NCI-H1092 (cell line): Measurements from ENCODE around the gene HHAT.

Experiments used
- DNase-seq: peaks from one replicate; lab custom pipeline; 2025; lab: John Stamatoyannopoulos, UW

Gene HHAT

DNA sequence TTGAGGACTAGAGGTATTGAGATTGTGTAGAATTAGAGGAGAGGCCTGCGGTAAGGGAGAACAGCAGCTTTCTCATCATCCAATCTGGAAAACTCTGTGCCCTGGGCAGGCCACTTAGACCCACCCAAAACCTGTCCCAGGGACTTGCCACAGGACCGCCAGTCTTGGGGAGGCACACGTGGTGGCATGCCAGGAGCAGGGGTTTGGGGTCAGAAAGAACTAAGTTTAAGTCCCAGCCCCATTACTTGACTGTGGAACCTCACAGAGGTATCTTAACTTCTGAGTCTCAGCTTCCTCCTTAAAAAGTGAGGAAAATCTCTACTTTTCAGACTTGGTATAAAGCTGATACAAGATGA, 356.6 kb downstream of the HHAT start:
- no peak for DNase-seq

DNA sequence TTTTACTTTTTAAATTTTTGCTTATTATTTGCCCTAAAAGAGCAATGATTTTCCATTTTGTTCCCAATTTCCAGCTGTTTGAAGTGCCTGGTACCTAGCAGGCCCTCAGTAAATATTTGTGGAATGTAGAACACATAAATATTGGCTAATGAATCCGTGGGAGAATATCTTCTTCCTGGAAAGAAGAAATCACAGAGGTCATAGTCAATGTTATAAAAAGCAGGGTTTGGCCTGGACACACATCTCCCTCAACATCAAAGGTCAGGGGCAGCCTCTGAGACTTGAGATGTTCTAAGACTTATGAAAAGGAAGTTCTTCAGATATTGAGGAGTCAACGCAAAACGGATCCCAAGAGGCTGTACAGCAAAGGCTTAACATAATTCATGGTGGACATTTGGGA, 358.1 kb downstream of the HHAT start:
- DNase-seq: no peak

DNA sequence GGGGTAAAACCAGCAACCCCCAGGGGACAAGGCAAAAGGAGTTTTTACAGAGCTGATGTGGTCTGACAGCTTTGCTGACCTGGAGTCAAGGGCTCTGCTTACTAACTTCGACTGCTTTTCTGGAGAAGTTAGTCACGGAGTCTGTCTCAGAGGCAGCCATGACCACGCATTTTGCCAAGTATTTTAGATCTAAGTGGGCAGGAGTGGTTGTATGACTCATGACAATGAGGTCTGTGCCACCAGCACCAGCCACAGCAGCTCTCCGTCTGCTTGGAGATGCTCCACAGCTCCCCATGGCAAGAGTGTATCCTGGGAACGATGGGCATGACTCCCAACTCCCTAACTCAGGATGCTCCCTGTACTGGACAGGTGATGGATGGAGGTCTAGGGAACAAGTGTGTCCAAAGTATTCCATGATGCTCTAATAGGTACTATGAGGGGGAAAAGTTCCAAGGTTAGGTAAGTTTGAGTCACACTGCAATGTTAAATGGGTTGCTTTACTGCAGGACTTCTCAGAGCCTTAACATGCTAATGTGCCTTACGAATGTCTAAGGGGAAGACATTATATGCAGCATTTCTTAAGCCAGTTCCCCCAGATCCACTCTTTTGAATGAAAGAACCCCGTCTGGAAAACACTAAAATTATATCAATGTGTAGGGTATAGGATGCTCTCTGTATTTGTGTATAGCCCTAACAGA, 359.0 kb downstream of the HHAT start:
- DNase-seq: no peak

GRCh38 chr1:210688512-210689234, 360.0 kb downstream of the HHAT start:
- no peak for DNase-seq

DNA sequence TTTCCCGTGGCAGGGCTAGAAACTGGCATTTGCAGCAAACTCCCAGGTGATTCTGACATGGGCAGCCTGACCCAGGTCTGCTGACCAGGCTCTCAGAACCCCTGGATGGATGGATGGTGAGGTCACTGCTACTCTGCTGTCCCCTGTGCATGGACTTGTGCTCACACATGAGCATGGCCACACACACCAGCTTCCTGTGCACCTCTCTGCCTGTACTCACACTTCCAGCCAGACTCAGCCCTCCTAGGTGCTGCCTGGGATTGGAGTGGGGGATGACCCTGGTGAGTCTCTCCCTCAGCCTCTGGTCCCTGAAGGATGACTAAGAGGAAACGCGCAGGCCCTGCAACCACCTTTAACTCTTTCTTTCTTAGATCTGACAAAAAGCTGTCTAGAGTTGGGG, 361.1 kb downstream of the HHAT start:
- DNase-seq: no peak

- no peak for DNase-seq
Measured at GRCh38 chr1:210690236-210690635, 361.5 kb downstream of the HHAT start.

GRCh38 chr1:210691039-210691610, 362.4 kb downstream of the HHAT start:
- DNase-seq: peak; percentile 62

GRCh38 chr1:210692796-210693195, 364.1 kb downstream of the HHAT start:
- no peak for DNase-seq

DNA sequence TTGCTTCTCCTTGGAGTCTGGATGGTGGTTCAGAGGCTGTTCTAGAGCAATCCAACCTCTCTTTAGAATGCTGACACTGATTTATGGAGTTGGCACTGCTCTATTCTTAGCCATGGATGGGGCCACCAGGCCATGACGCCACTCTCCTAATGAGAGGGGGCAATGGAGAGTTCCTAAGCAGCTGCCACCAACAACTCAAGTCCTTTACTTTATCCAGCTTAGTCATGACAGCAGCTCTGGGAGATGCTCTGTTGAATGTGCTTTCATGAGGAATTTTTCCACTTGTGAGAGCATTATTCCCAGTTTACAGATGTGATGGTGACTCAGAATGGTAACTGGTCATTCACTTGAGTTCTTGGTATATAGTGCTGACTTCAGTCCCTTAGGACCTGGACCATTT, 366.3 kb downstream of the HHAT start:
- DNase-seq: no peak

- no peak for DNase-seq
Measured at GRCh38 chr1:210696709-210697108, 368.0 kb downstream of the HHAT start.

GRCh38 chr1:210697185-210697584, 368.5 kb downstream of the HHAT start:
- DNase-seq: no peak

- no peak for DNase-seq
Measured at GRCh38 chr1:210698661-210699060, 370.0 kb downstream of the HHAT start.

GRCh38 chr1:210700083-210700482, 371.4 kb downstream of the HHAT start:
- DNase-seq: no peak

DNA sequence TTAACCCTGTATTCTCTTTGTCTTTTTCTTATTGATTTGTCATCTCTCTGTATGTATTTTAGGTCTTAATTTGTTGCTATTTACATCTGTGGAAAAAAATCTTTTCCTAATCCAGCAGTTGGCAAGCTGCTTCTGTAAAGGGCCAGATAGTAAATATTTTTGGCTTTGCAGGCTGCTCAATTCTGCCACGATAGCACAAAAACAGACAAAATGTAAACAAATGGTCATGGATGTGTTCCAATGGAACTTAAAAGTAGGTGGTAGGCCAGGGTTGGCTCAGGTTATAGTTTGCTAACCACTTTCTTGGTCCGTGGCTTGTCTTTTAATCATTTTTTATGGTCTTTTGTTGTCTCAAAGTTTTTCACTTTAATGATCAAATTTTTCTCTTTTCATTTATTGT, 371.8 kb downstream of the HHAT start:
- no peak for DNase-seq

DNA sequence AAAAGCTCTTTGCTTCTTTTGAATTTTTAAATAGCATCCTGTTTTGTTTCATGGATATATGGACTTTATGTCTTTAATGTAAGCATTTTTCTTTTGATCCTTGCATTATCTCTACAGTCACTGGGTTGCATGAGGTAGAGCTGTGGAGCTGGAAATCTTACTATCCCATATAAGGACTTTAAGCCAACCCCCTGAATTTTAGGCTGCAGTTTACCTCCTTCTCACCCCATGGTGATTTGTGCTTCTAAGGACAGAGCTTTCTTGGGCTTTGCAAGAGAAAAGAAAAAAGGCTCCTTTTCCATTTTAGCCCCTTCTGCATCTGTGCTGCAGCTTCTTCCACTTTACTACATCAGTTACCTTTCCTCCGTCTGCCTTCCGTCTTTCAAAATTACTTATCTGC, 373.8 kb downstream of the HHAT start:
- no peak for DNase-seq

GRCh38 chr1:210703593-210703992, 374.9 kb downstream of the HHAT start:
- no peak for DNase-seq

DNA sequence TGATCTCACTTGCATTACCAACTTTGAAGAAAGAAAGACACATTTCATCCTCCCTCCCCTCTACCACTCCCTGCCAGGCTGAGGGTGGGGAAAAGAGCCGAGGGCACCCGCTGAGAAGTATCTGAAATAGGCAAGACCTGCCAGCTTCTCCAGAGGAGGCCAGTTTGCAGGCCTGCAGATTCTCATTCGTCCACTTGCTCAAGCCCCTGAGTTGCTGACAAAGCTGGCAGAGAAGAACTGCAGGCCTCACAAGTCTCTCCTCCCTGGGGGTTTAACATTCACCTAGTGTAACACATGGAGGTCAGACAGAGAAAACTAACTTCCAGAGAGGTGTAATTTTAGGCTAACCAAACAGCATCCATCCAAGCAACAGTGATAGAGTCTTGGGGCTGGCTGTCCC, 376.4 kb downstream of the HHAT start:
- no peak for DNase-seq

DNA sequence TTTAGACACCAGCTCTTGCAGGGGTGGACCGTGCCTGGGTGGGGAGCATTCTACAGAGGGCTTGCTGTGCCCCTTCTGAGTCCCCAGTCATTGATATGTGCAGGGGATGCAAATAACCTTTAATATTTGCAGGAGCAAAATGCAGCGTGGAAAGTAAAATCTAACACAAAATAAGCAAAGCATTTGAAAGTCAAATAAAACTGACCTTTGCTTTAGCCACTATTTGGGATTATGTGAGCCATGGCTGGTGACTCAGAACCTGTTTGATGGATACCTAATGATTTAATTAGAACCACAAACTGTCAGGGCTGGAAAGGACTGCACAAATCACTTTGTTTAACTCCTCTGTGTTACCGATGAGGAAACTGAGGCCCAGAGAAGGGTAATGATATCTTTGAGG, 377.5 kb downstream of the HHAT start:
- no peak for DNase-seq

DNA sequence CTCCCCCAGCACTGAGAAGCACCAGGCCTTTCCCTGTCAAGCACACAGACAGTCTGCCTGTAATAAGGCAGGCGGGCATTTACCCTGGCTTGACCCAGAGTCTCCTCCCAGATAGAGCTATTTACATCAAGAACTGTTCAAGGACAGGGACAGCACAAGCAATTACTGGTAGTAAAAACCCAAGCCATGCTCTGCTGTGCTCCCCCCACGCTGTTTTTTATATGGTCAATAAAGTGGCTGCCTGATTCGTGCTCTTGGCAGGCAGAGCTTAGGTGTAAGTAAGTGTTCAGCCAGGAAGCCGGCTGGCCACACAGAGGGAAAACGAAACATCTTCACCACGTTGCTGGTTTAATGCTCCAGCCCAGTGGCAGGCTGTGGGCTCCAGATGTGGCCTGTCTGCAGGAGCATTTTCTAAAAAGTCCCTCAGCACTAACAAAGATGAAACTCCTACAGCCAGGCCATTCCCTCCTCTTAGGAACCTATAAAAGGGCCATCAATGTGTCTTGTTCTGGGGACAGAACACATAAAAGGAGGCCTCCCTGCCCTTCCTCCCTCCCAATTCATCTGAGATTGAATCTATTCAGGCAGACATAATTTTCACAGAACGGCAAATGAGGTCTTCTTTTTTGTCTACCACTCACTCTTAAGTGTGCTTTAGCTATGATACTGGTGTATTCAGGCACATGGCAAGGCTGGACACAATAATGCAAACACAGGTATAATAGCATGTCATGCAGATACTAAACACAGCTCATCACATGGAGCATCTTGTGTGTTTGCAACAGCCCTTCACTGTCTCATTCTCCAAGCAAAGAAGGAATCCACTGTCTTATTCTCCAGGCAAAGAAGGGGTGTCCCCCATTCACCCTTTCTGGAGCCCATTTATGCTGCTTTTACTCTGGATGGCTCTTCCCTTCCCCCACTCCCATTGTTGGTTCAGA, 378.9 kb downstream of the HHAT start:
- no peak for DNase-seq

DNA sequence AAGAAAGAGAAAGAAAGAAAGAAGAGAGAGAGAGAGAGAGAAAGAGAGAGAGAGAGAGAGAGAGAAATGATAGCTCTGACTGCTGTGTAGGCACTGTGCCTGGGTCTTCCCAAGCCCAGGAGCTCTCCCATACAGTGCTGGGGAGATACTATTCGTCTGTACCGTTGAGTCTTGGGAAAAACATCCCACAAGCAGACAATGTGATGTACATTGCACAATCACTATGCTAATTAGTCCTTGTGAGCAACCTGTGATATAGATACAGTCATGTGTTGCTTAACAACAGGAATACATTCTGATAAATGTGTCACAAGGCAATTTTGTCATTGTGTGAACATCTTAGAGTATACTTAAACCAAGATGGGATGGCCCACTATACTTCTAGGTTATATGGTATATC, 381.0 kb downstream of the HHAT start:
- DNase-seq: no peak

DNA sequence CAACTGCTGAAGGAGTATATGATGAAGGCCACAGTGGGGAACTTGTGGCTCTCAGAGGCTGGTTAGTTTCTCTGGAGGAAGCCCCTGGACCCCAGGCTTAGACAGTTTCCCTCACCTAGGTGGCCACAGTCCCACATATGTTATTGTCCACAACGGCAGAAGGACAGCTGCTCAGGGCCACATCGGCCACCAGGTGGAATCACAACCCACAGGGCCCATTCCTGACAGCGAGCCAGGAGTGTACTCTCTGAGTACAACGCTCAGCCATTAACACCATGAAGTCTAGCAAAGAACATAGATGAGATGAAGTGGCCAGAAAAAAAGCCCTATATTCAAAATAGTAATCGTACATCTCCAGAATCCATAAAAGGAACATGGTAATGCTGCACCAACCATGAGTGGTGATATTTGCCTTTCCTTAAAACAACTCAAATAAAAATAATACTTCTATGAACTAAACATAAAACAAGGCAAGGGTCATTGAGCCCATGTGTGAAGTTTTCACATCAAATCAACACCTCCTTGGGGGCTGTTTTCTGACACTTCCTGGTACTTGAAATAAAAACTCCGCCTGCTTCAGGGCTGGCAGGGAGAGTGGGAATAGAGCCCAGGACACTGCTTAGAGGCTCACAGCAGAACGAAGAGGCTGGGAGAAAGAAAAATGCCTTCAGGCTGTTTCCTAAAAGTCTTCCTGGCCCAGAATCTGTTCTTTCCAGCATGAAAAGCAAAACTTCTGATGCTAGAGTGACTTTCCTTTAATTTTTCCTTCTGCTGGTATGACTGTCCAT, 383.3 kb downstream of the HHAT start:
- DNase-seq: peak; percentile 19

DNA sequence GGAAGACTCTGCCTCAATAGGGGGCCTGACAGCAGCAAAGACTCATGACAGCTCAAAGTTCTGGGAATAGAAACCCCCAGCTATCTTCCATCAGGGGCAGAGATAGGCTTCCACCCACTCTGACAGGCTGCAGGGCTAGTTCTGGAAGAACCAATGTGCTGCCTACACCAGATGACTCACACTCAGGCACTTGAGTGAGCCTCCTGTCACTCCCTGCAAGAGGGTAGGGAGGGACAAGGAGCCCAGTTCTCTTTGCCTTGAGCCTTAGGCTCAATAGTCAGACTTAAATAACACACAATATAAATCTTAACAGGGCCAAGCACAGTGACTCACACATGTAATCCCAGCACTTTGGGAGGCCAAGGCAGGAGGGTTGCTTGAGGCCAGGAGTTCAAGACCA, 386.4 kb downstream of the HHAT start:
- DNase-seq: no peak
